COR-L47 (cell line): ENCODE measurements around the gene DGKH.

Experiments used
- DNase-seq: peaks from one replicate; lab custom pipeline; 2025; lab: John Stamatoyannopoulos, UW

Gene DGKH, protein sequence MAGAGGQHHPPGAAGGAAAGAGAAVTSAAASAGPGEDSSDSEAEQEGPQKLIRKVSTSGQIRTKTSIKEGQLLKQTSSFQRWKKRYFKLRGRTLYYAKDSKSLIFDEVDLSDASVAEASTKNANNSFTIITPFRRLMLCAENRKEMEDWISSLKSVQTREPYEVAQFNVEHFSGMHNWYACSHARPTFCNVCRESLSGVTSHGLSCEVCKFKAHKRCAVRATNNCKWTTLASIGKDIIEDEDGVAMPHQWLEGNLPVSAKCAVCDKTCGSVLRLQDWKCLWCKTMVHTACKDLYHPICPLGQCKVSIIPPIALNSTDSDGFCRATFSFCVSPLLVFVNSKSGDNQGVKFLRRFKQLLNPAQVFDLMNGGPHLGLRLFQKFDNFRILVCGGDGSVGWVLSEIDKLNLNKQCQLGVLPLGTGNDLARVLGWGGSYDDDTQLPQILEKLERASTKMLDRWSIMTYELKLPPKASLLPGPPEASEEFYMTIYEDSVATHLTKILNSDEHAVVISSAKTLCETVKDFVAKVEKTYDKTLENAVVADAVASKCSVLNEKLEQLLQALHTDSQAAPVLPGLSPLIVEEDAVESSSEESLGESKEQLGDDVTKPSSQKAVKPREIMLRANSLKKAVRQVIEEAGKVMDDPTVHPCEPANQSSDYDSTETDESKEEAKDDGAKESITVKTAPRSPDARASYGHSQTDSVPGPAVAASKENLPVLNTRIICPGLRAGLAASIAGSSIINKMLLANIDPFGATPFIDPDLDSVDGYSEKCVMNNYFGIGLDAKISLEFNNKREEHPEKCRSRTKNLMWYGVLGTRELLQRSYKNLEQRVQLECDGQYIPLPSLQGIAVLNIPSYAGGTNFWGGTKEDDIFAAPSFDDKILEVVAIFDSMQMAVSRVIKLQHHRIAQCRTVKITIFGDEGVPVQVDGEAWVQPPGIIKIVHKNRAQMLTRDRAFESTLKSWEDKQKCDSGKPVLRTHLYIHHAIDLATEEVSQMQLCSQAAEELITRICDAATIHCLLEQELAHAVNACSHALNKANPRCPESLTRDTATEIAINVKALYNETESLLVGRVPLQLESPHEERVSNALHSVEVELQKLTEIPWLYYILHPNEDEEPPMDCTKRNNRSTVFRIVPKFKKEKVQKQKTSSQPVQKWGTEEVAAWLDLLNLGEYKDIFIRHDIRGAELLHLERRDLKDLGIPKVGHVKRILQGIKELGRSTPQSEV

DNA sequence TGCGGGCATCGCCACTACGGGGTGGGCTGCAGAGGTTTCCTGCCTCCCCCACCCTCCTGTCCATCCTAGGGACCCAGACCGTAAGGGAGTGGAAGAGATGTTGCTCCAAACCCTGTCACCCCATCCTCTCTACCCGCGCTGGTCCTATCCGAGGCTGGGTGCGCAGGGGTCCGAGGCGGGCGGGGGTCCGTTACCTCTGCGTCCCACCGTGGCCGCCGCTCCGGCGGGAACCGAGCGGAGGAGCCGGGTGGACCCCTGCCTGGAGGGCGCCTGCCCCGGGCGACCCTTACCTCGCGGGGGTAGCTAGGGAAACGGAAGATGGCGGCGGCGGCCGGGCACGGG is at the start of gene DGKH:
Gene DGKH, plus strand, starts transcription at position 307 of the 342 bp plus-strand sequence. CDS start 126 bp downstream, outside the sequence.
- peak; percentile 32 for DNase-seq

DNA sequence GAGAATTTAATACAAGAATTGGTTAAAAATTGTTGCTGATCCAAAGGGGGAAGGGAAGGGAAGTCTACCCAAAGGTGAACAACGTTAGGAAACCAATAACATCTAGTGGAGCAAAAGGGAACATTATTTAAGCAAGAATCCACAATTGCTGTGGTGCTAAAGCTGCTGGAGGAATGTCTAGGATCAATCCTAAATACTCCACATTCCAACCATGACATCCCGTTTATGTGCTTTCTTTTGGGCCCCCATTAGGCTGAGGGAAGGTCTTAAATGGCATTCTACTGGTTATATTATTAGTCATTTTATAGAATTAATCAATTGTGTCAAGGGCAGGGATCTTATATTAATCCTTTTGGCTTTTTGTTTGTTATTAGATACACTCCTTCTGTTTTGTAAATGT is 47.6 kb upstream of the DGKH start:
- DNase-seq, result no peak

DNA sequence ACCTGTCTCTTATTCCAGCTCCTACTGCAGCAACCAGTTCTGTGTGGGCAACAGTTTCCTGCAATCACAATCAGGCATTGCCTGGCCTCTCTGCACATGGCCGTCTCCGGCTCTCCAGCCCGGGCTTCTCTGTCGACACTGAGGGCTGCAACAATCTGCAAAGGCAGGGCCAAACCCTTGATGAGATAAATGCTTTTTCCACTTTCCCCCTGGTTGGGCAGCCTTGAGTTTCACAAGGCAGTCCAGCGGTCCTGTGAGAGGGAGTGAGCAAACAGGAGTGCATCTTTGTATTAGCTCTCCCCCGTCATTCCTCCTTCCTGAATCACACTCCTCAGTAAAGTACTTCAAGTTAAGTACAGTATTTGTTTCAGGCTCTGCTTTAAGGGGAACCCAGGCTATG is 46.9 kb upstream of the DGKH start:
- DNase-seq, result no peak

DNA sequence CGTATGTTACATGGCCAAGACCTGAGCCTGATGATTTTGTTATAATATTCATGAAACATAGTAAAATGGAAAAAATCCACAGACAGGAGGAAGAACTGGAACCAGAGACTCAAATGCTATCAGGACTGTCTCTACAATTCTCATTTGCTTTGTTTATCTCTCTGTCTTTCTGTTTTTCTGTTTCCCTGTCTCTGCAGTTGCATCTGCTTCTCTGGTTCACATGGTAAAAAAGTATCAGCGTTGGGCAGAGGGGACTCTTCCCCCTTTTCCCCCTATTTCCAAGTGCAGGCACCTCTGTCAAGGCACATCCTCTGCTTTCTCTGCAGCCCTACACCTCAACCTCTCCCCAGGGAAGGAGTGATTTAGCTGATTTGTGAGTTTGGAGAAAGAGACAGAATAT is 46.4 kb upstream of the DGKH start:
- no peak for DNase-seq

DNA sequence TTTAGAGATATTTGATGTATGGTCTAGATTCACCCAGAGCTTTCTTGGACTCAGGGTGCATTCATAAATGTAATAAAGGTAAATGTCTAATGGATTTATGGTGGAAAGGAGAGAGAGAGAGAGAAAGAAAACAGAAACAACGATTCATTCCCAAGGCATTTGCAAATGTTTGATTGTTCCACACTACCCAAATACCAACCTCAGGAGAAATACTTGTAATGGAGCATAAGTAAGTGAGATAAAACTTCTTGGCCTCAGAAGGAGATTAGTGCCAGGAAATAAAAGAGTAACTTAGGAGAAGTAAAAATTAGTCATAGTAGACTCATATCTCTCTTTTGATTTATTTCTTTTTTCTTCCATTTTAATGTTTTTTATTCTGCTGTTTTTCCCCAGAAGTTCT is 40.6 kb upstream of the DGKH start:
- no peak for DNase-seq

DNA sequence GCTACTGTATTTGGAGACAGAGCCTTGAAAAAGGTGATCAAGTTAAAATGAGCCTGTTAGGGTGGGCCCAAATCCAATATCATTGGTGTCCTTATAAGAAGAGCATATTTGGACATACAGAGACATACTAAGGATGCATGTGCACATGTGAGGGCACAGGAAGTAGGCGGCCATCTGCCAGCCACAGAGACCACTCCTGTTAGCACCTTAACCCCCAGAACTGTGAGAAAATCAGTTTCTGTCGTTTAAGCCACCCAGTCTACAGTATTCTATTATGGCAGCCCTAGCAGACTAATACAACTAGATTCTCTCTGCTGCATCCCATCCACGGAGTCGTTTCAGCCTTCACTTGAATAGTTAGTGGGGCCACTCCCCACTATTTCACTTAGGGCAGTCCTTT is 39.4 kb upstream of the DGKH start:
- DNase-seq, result no peak

DNA sequence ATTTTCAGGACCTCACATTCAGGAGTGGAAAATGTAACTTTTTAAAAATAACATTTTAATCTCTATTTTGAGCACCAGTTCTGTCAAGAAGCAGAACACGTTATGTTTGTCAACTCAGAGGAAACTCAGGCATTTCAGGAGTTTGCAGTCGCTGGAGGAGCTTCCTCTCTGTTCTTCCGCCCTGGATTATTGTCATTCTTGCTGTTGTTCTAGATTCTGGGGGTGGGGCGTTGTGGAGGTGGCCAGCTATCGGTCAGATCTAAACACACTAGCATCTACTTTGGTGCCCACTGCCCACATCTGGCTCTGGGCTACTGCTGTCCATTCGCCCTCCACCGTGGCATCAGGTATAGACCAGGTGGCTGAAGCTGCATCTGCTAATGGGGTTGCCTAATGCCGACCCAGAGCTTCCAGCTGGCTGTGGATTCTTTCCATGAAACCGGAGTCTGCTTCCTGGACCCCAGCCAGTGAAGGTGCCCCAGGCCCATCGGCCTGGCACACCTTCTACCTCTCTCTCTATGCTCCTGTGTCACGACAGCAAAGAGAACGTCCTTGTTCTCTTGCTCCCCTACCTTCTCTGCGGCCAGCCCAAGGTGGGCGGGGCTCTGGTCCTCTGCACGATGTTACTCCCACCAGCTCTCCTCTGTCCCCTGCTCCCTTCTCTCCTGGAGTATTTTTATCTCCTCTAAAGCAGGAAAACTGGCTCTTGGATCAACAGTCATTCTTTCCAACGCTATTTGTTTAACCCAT is 36.7 kb upstream of the DGKH start:
- DNase-seq, result no peak

DNA sequence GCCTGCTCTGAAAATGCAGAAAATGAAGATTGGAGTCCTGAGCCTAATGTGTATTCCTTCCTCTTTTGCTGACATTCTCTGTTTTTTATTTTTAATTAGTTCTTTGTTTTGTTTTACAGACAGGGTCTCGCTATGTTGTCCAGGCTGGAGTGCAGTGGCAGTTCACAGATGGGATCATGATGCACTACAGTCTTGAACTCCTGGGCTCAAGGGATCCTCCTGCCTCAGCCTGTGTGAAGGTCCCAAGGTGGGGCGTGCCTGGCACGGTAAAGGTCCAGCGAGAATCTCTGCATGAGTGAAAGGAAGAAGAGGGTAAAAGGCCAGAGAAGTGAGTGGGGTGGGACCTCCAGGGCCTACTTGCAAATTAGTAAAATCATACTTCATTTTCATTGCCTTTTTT is 34.3 kb upstream of the DGKH start:
- DNase-seq, result no peak

DNA sequence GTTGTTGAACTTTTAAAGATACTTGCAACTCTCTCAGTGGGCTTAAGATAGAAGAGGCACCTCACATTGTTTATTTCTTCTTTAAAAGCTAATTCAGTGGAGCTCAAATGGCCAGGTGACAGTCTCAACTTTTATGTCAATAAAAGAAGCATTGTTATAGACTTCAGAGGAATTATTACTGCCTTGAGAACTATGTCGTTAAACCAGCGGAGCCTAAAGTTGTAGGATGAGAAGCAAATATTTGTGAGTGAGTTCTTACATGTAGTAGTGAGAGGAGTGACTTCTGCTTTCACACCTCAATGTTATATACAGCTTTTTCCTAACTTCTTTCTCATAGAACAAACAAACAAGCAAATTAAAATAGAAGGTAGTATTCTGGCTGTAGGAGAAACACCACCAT is 31.2 kb upstream of the DGKH start:
- no peak for DNase-seq

DNA sequence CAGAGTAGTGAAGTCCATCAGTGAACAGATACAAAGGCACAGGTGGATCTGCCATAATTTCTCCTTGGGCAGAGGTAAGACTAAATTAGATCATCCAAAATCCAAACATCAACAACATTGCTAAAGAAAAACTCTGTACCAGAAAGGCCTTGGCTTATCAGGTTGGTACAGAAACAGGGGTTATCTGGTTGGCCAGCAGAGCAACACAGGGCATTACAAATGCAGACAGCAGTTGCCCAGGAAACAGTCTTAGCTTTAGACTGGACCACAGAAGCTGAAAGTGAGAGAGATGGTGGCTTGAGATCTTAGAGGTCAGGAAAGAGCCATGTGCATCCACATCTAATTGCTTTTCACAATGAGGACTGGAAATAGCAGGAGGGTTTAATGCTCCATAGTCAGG is 26.6 kb upstream of the DGKH start:
- DNase-seq, result no peak

DNA sequence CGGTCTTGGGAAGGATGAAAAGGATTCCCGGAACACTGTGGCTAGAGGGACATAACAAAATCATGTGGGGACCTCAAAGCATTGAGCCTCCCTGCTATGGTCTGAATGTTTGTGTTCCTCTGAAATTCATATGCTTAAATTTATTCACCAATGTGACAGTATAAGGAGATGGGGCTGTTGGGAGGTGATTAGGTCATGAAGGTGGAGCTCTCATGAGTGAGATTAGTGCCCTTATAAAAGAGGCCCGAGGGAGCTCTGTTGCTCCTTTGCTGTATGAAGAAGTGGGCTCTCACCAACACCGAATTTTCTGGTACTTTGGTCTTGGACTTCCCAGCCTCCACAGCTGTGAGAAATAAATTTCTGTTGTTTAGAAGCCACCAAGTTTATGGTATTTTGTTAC is 26.1 kb upstream of the DGKH start:
- no peak for DNase-seq

DNA sequence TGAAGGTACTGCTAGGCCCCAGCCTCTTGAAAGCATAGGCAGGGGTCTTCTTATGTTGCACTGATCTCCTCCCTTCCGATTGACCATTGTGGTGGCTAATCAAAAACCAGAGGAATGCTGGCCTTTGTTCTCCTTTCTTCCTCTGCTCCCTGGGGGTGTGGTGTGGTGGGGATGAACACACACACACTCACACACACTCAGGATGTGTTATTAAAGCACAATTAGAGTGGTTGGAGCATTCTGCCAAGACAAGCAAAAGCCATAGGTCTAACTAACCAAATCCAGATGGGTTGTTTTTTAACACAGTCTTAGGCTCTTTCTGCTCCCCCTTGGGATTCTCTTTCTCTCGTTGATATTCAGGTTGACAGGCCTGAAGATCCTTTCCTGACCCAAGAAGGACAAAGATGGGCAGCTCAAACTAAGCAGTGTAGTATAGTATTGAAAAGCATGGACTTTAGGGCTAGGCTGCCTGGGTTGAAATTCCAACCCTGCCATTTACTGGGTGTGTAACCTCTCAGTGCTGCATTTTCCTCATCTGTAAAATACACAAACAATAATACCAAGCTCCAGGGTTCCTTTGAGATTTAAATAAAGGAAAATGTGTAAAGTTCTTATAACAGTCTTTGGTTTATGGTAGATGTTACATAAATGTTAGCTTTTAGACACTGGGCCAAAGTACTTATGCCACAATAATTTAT is 25.5 kb upstream of the DGKH start:
- DNase-seq, result no peak

DNA sequence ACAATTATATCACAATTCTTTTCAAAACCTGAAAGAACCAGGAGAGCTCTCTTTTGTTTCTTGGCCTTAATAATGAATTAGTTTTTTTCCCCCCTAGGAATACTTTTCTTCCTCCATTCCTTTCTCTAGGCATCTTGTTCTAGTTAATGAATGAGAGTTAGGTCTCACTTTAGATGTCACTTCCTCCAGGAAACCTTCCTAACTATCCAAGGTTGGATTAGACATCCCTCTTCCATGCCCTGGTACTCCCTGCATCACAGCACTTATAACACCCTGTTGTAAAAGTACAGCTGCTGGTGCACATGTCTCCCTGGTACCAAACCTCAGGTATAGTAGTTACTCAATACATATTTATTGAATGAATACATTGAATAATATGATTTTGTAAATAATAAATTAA is 21.2 kb upstream of the DGKH start:
- DNase-seq, result no peak

DNA sequence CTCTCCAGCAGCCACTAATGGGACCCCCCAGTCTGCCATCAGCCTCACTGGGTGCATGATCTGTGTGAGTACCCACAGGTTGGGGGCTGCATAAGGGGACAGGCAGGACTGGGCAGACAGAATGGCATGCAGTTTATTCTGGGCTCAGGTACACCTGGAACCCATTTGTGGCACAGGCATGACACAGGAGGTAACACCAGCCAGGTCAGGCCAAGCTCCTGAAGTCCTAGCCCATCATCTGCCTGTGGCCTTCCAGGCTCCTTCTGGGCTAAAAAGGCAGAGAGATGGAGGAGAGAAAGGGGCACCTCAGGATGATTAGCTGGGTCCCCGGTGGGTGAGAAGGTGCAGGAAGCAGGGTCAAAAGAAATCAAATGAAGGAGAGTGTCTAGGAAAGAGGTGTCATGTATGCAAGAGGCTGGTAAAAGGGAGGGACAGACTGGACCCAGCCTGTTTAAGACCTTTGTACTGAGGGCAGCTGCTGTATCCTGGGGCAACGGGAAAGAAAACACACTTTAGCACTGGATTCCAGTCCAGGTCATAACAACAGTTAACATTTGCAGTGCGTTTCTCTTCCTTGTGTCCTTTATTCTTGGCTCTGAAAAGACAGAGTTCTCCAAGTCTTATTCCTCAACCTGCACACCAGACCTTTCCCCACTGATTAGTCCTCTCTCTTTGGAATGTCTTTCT is 20.2 kb upstream of the DGKH start:
- DNase-seq, result no peak

DNA sequence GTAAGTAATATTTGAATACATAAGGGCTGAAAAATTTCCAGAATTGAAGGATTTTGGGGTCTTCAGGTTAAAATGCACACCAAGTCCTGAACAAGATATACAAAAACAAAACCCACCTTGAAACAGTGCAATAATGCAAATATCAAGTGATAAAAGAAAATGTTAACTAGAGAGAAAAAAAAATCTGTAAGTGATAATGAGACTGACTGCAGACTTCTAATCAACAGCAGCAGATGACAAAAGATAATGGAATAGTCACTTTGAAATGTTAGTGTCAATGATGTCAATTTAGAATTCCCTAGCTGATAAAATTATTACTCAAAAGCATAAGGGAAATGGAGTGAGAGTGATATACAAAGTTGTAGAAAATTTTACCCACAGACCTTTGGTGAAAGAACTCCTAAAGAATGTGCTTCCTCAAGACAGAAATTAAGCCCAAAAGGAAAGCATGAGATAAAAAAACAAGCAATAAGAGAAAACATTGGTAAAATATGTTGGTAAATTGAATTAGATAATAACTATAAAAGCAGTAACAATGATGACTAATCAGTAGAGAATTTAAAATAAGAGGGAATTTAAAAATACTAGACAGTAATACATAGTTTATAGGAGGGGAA is 12.4 kb upstream of the DGKH start:
- DNase-seq, result no peak

DNA sequence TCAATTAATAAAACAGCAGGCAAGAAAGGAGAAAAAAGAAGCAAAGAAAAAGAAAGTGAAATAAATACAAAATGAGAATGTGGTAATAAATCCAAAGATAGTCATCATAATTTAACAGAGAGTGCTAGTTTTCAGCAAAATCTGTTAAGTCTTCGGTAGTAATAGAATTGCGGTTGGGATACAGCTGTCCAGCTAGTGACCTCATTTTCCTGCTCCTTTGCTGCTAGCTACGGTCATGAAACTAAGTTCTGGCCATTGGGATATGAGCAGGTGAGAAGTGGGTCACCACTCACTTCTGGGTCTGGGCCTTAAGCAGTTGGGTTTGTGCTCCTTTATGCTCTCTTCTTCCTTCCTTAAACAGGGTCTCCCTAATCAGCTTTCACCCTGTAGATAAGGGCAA is 11.7 kb upstream of the DGKH start:
- no peak for DNase-seq

DNA sequence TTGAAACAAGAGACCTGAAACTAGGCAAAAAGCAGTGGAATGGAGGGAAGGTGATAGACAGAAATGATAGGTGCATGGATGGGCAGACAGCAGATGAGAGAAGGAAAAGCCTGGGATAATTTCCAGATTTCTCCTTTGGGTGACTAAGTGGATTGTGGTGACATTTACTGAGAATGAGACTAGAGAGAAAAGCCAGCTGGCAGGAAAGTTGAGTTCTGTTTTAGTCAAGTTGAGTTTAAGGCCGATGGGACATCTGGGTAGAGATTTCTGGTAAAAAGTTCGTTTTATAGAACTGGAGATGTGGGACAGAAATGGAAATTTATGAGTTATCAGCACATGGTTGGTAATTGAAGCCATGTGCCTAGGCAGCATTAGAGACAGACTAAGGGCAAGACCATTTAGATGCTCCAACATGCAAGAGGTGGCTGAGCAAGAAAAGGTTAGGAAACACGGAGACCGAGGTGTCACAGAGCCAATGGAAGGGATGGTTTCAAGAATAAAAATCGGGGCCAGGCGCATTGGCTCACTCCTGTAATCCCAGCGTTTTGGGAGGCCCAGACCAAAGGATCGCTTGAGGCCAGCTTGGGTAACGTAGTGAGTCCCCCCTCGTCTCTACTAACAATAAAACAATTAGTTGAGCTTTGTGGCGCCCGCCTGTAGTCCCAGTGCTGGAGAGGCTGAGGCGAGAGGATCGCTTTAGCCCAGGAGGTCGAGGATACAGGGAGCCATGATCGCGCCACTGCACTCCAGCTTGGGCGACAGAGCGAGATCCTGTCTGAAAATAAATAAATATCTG is 9.6 kb upstream of the DGKH start:
- DNase-seq, result no peak

DNA sequence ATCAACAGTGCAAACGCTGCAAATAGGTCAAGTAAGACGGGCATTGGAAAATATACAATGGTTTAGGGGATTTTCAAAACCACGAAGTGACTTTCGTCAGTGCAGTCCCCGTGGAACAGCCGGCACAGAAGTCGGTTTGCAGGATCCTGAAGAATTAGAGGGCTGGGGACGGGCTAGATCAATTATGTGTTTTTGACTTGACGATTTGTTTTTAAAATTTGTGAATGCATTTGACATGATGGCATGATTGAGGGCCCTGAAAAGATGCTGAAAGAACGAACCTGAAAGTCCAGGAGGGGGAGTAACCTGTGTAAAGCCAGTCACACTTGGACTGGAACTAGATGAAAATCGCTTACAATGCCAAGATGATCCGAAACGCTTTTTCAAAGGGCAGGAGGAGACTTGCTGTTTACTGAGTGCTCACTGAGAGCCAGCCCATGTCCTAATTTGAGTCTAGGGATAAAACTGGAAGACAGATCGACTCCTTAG is 8.9 kb upstream of the DGKH start:
- DNase-seq, result no peak
